ENCODE measurements around the gene ANKS1A. TPM values are rescaled to one million over a fixed set of nuclear protein-coding genes. Genes with fewer than 3 reads are reported as not detected.

Gene ANKS1A
- total RNA-seq, 2 donors from 2014 or later = 34.9 to 36.4 TPM

DNA sequence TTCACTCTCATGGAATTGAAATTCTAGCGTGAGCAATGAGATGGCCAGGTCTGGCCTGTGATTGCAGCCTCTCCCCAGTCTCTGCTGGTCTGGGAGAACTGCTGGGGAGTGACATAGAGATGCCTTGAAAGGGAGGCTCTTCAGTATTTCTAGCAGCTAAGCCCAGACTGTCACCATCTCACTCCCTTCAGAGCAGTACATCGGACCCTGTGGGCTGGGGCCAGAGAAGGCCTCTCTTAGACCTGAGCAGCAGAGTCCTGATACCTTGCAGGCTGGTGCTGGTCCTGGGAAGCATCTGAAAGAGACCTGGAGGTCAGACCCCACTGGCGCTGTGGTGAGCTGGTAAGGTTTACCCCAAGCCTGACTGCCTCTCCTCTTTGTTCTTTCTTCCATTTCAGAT, 164.6 kb downstream of the ANKS1A start:
- no peak overlapping the region for H3K9ac ChIP-seq (ENCODE audit: extremely low read depth, low read length, poor library complexity, severe bottlenecking)
- H3K4me3 Mint-ChIP-seq = no peak overlapping the region
- 97 to 100% methylated on average over 2 to 3 of the region's 3 CpGs for WGBS, 2 experiments (ENCODE audit: insufficient coverage in 1 of 2, insufficient read length in 1 of 2)

DNA sequence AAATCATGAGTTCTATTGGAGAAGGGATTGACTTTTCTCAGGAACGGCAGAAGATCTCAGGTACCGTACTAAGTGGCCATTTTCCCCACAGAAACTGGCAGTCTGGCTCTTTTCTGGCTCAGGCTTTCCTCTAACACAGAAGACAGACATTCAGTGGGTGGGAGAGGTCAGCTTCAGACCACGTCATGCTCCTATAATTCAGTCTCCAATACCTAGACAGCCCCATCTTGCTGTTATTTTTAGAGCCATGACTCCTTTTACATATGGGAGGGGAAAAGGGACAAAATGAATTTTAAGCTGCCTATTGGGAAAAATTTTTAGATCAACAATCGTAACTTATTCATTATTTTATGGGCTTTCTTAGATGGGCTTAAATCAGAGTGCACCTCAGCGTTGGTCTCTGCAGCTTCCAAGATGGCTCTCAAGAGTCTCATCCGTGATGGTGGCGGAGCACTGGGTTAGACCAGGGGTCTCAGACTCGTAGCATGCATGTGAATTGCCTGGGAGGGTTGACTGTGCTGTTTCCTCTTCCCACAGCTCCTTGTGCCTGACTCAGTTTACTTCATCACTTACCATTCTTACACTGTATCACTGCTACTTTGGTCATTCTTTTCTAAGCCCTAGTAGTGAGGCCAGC, 165.2 kb downstream of the ANKS1A start:
- Histone ChIP-seq H3K9me3 (ENCODE audit: control insufficient read depth, low read length) (no peaks in the 10 kb centered on the region), H3K36me3 (ENCODE audit: control insufficient read depth, insufficient read depth, low read length) (peaks cover 25% of the 10 kb centered on the region), H3K27me3 (ENCODE audit: control insufficient read depth, insufficient read depth, low read length, poor library complexity, severe bottlenecking) (no peaks in the 10 kb centered on the region), H3K9ac (ENCODE audit: extremely low read depth, low read length, poor library complexity, severe bottlenecking) (no peak overlapping the region), H3K27ac (ENCODE audit: low read depth, low read length) (no peak overlapping the region), H3K4me3 (ENCODE audit: low read length) (no peak overlapping the region), H3K4me1 (ENCODE audit: control insufficient read depth, insufficient read depth, low read length) (no peaks in the 10 kb centered on the region)
- TF ChIP-seq, protein P1, sequence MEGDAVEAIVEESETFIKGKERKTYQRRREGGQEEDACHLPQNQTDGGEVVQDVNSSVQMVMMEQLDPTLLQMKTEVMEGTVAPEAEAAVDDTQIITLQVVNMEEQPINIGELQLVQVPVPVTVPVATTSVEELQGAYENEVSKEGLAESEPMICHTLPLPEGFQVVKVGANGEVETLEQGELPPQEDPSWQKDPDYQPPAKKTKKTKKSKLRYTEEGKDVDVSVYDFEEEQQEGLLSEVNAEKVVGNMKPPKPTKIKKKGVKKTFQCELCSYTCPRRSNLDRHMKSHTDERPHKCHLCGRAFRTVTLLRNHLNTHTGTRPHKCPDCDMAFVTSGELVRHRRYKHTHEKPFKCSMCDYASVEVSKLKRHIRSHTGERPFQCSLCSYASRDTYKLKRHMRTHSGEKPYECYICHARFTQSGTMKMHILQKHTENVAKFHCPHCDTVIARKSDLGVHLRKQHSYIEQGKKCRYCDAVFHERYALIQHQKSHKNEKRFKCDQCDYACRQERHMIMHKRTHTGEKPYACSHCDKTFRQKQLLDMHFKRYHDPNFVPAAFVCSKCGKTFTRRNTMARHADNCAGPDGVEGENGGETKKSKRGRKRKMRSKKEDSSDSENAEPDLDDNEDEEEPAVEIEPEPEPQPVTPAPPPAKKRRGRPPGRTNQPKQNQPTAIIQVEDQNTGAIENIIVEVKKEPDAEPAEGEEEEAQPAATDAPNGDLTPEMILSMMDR (conservative IDR thresholded peaks at IDR 0.05) = no peak
- Mint-ChIP-seq H3K4me1 (no peaks in the 10 kb centered on the region), H3K36me3 (ENCODE audit: low read depth) (peaks cover 51% of the 10 kb centered on the region), H3K9me3 (no peaks in the 10 kb centered on the region), H3K27me3 (ENCODE audit: insufficient read depth) (no peaks in the 10 kb centered on the region), H3K4me3 (no peak overlapping the region), H3K27ac (no peak overlapping the region)
- no peak for DNase-seq
- WGBS, 2 experiments (ENCODE audit: insufficient coverage in 1 of 2, insufficient read length in 1 of 2) = 97 to 98% methylated on average over 5 to 8 of the region's 8 CpGs

More for the DNA sequence above, 164.6 kb downstream of the ANKS1A start:
- TF ChIP-seq, protein P1 (conservative IDR thresholded peaks at IDR 0.05) = no peak
- no peak overlapping the region for H3K27ac Mint-ChIP-seq
- H3K4me1 Mint-ChIP-seq = no peaks in the 10 kb centered on the region
- H3K4me3 ChIP-seq (ENCODE audit: low read length) = no peak overlapping the region
- H3K4me1 ChIP-seq (ENCODE audit: control insufficient read depth, insufficient read depth, low read length) = no peaks in the 10 kb centered on the region
- no peak for DNase-seq
- no peaks in the 10 kb centered on the region for H3K9me3 Mint-ChIP-seq
- H3K27me3 ChIP-seq (ENCODE audit: control insufficient read depth, insufficient read depth, low read length, poor library complexity, severe bottlenecking) = no peaks in the 10 kb centered on the region
- H3K27ac ChIP-seq (ENCODE audit: low read depth, low read length) = no peak overlapping the region
- no peaks in the 10 kb centered on the region for H3K27me3 Mint-ChIP-seq (ENCODE audit: insufficient read depth)
- no peaks in the 10 kb centered on the region for H3K9me3 ChIP-seq (ENCODE audit: control insufficient read depth, low read length)
- peaks cover 23% of the 10 kb centered on the region for H3K36me3 ChIP-seq (ENCODE audit: control insufficient read depth, insufficient read depth, low read length)
- H3K36me3 Mint-ChIP-seq (ENCODE audit: low read depth) = peaks cover 48% of the 10 kb centered on the region

DNA sequence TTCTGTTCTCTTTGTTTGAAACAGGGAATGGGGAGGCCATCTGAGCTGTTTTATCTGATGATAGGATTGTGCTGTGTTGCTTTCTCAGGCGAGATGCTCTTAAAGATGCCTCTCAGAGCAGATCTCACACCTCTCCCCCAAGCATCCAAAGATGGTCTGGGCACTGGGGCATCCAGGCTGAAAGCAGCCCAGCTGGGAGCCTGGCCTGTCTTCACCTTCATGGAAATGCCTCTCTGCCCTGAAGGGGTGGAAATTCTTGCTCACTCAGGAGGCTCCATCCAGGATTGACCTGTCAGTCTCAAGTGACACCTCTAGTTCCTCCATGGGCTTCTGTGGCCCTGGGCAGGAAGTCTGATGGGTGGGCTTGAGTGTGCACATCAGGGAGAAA, 165.7 kb downstream of the ANKS1A start:
- Histone ChIP-seq H3K4me3 (ENCODE audit: low read length) (no peak overlapping the region), H3K27ac (ENCODE audit: low read depth, low read length) (no peak overlapping the region), H3K4me1 (ENCODE audit: control insufficient read depth, insufficient read depth, low read length) (no peaks in the 10 kb centered on the region), H3K27me3 (ENCODE audit: control insufficient read depth, insufficient read depth, low read length, poor library complexity, severe bottlenecking) (no peaks in the 10 kb centered on the region), H3K36me3 (ENCODE audit: control insufficient read depth, insufficient read depth, low read length) (peaks cover 26% of the 10 kb centered on the region), H3K9me3 (ENCODE audit: control insufficient read depth, low read length) (no peaks in the 10 kb centered on the region), H3K9ac (ENCODE audit: extremely low read depth, low read length, poor library complexity, severe bottlenecking) (no peak overlapping the region)
- peaks cover 55% of the 10 kb centered on the region for H3K36me3 Mint-ChIP-seq (ENCODE audit: low read depth)
- H3K27ac Mint-ChIP-seq = no peak overlapping the region
- H3K4me1 Mint-ChIP-seq = no peaks in the 10 kb centered on the region
- TF ChIP-seq, protein P1 (conservative IDR thresholded peaks at IDR 0.05) = no peak
- no peak overlapping the region for H3K4me3 Mint-ChIP-seq
- 94% methylated on average over 1 of the region's 1 CpG; no CpG with 5 or more reads in 1 of the 2 experiments for WGBS, 2 experiments (ENCODE audit: insufficient coverage in 1 of 2, insufficient read length in 1 of 2)
- DNase-seq = no peak
- no peaks in the 10 kb centered on the region for H3K9me3 Mint-ChIP-seq
- no peaks in the 10 kb centered on the region for H3K27me3 Mint-ChIP-seq (ENCODE audit: insufficient read depth)

All from endodermal cell (in vitro differentiated cells).